Measurements from ENCODE around the gene SNPH.

- no peak for TF ChIP-seq EZH2 (IDR thresholded peaks at IDR 0.05; ENCODE audit: insufficient read depth, poor library complexity, severe bottlenecking)
- TF ChIP-seq EZH2phosphoT487 (IDR thresholded peaks at IDR 0.05; ENCODE audit: insufficient read depth, low read depth): no peak
Observed at GRCh38 chr20:1254254-1254653, 11.8 kb upstream of the SNPH start.

Data from GM23248 (cell line).